Measurements from ENCODE around the gene LILRA6.
"Not testable (repeated sequence)": the region's sequence is repeated elsewhere in the genome, so short reads cannot be mapped to it uniquely, and the experiment has no call there.

The LILRA6 gene

DNA sequence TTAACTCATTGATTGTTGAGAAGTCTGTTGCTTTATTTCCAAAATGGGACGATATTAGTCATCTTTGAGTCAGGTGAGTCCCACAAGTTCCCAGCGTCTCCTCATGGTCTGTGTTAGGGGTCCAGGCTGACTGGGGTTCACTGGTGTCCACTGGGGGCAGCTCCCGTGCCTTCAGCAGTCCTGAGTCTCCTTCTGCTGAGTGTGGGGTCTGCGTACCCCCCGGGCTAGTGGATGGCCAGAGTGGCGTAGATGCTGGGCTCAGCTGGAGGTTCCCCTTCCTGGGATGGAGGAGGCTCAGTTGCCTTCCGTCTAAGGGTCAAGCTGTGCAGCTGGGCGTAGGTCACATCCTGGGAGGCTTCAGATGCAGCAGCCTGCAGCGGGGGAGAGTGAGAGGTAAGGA is 25.7 kb downstream of the LILRA6 start:
- in situ Hi-C loops (cut with HindIII; ENCODE audit: low pct_ligation_motif_present, low pct_unique_long_range_greater_than_20kb, low sequenced_read_pairs) = no loop called here
- DNase-seq = no peak

DNA sequence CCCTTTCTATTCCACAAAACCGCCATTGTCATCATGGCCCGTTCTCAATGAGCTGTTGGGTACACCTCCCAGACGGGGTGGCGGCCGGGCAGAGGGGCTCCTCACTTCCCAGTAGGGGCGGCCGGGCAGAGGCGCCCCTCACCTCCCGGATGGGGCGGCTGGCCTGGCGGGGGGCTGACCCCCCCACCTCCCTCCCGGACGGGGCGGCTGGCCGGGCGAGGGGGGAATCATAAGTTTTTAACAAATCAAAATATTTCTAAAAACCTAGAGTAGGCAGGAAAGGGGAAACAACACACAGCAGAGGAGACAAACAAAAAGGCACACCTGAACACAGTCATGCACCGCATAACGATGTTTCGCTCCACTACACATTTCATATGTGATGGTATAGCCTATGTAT is 27.9 kb downstream of the LILRA6 start:
- DNase-seq; in situ Hi-C loops (cut with HindIII; ENCODE audit: low pct_ligation_motif_present, low pct_unique_long_range_greater_than_20kb, low sequenced_read_pairs): not testable (repeated sequence)

DNA sequence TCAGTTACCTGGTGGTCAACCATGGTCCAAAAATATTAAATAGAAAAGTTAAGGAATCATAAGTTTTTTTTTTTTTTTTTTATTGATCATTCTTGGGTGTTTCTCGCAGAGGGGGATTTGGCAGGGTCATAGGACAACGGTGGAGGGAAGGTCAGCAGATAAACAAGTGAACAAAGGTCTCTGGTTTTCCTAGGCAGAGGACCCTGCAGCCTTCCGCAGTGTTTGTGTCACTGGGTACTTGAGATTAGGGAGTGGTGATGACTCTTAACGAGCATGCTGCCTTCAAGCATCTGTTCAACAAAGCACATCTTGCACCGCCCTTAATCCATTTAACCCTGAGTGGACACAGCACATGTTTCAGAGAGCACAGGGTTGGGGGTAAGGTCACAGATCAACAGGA is 28.4 kb downstream of the LILRA6 start:
- in situ Hi-C loops (cut with HindIII; ENCODE audit: low pct_ligation_motif_present, low pct_unique_long_range_greater_than_20kb, low sequenced_read_pairs) = not testable (repeated sequence)

GRCh38 chr19:54211235-54211634 is 31.4 kb downstream of the LILRA6 start:
- no peak for DNase-seq
- in situ Hi-C loops (cut with HindIII; ENCODE audit: low pct_ligation_motif_present, low pct_unique_long_range_greater_than_20kb, low sequenced_read_pairs) = no loop called here

More for the DNA sequence above, 28.4 kb downstream of the LILRA6 start:
- not testable (repeated sequence) for DNase-seq

DNA sequence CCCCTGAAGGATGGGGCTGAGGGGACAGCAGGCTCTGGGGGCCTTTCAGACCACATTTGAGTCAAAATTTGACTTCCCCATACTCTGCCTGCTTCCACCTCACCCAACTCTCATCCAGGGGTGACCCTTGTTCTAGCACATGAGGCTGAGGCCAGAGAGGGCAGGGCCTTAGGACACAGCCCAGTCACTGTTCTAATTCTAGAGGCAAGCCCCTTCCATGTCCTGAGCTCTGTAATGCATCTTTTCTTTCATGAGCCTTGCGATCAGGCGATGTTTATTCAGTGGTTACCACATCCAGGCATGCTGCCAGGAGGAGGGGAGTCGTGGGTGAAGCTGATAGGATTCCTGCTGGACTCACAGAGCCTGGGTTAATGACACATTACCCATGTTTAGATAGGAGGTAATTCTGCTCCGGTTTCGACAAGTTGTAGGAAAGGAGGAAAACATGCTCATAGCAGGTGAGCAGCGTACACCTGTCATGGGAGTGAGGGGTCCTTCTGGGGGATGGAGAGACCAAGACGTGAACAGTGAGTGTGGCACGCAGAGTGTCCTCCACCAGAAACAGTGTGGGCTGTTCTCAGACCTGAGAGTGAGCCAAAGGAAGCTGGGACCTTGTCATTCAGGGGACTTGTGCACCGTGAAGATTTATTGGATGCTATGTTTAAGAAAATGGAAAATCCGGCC is 32.6 kb downstream of the LILRA6 start:
- in situ Hi-C loops (cut with HindIII; ENCODE audit: low pct_ligation_motif_present, low pct_unique_long_range_greater_than_20kb, low sequenced_read_pairs) = no loop called here
- DNase-seq = peak; percentile 97

- DNase-seq = peak; percentile 28
- in situ Hi-C loops (cut with HindIII; ENCODE audit: low pct_ligation_motif_present, low pct_unique_long_range_greater_than_20kb, low sequenced_read_pairs) = no loop called here
Measured at GRCh38 chr19:54209058-54209810, 33.4 kb downstream of the LILRA6 start.

DNA sequence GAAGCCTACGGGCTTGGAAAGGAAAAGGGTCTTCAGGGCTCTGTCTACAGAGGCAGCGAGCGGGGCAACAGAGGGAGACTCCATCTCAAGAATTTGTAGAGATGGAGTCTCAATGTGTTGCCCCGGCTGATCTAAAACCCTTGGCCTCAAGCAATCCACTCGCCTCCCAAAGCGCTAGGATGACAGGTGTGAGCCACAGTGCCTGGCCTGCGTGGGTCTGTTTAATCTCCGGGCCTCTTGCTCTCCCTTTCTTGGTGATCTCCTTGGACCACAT is 33.9 kb downstream of the LILRA6 start:
- DNase-seq = no peak
- in situ Hi-C loops (cut with HindIII; ENCODE audit: low pct_ligation_motif_present, low pct_unique_long_range_greater_than_20kb, low sequenced_read_pairs) = no loop called here

- in situ Hi-C loops (cut with HindIII; ENCODE audit: low pct_ligation_motif_present, low pct_unique_long_range_greater_than_20kb, low sequenced_read_pairs) = no loop called here
Measured at GRCh38 chr19:54207983-54208783, 34.4 kb downstream of the LILRA6 start.

DNA sequence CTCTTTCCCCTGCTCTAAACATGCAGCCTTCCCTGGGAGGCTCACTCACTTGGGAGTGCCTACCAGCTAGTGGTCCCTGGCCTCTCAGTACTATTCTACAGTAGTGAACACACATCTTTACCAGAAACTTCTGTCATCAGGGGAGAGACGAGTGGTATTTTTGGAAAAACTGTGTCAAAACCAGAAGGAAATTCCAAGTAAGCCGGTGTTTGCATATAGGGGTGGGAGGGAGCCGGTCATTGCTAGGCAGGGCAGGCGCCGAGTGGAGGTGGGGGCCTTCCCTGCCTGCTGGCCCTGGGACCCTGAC is 35.0 kb downstream of the LILRA6 start:
- in situ Hi-C loops (cut with HindIII; ENCODE audit: low pct_ligation_motif_present, low pct_unique_long_range_greater_than_20kb, low sequenced_read_pairs) = no loop called here
- DNase-seq = no peak

More at GRCh38 chr19:54207983-54208783, 34.4 kb downstream of the LILRA6 start:
- no peak for DNase-seq

DNA sequence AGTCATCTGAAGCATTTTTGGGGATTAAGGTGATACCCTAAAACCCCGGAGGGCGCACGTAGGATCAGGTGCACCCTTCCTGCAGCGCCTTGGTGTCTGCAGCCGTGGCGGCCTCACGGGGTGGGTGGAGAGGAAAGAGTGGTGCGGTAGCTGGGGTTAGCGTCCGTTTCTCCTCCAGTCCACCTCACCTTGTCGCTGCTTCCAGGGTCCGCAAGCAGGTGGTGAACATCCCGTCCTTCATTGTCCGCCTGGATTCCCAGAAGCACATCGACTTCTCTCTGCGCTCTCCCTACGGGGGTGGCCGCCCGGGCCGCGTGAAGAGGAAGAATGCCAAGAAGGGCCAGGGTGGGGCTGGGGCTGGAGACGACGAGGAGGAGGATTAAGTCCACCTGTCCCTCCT is 35.4 kb downstream of the LILRA6 start:
- in situ Hi-C loops (cut with HindIII; ENCODE audit: low pct_ligation_motif_present, low pct_unique_long_range_greater_than_20kb, low sequenced_read_pairs) = not testable (repeated sequence)

DNA sequence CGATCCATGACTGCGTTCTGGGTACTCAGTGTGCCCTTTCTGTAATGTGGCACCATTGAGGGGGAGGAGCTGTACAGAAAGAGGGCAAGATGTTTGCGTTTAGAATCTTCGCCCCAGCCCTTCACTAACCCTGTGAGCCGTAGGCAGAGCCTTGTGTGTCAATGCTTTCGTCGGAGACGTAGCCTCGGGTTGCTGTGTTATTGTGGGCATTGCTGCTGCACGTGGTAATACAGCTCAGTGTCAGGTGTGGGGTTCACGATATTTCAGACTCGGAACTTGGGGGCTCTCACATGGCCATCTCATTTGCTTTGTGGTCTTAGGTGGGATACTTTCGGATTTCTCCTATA is 35.8 kb downstream of the LILRA6 start:
- DNase-seq = no peak
- in situ Hi-C loops (cut with HindIII; ENCODE audit: low pct_ligation_motif_present, low pct_unique_long_range_greater_than_20kb, low sequenced_read_pairs) = no loop called here

More for the DNA sequence above, 35.4 kb downstream of the LILRA6 start:
- not testable (repeated sequence) for DNase-seq

- in situ Hi-C loops (cut with HindIII; ENCODE audit: low pct_ligation_motif_present, low pct_unique_long_range_greater_than_20kb, low sequenced_read_pairs) = no loop called here
- DNase-seq = no peak
Measured at GRCh38 chr19:54206030-54206830, 36.4 kb downstream of the LILRA6 start.

GRCh38 chr19:54204767-54205468 is 37.7 kb downstream of the LILRA6 start:
- in situ Hi-C loops (cut with HindIII; ENCODE audit: low pct_ligation_motif_present, low pct_unique_long_range_greater_than_20kb, low sequenced_read_pairs) = no loop called here
- DNase-seq = no peak

DNA sequence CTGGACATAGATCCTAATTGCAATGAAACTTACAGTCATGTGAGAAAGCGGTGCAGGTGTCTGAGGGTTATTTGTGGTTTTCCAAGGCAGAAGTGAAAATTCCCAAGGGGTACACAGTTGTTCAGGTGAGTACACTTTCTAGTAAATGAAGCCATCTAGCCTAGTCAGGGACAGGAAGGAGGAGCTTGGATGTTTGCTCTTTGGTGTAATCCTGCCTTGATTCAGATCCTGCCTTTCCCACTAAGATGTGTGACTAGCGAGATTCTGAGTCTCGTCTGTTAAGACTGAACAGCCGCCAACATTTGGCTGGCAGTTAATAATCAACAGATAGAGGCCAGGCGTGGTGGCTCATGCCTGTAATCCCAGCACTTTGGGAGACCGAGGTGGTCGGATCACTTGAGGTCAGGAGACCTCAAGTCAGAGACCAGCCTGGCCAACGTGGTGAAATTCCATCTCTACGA is 39.4 kb downstream of the LILRA6 start:
- in situ Hi-C loops (cut with HindIII; ENCODE audit: low pct_ligation_motif_present, low pct_unique_long_range_greater_than_20kb, low sequenced_read_pairs) = no loop called here
- peak; percentile 76 for DNase-seq

DNA sequence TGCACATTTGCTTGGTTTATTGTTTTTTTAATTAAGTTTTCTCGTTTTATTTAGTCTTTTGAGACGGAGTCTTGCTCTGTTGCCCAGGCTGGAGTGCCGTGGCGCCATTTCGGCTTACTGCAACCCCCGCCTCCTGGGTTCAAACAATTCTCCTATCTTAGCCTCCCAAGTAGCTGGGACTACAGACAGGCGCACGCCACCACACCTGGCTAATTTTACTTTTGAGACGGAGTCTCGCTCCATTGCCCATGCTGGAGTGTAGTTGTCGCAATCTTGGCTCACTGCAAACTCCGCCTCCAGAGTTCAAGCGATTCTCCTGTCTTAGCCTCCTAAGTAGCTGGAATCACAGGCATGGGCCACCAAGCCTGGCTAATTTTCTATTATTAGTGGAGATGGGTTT is 40.6 kb downstream of the LILRA6 start:
- no peak for DNase-seq
- in situ Hi-C loops (cut with HindIII; ENCODE audit: low pct_ligation_motif_present, low pct_unique_long_range_greater_than_20kb, low sequenced_read_pairs) = no loop called here

GRCh38 chr19:54201172-54201701 is 41.4 kb downstream of the LILRA6 start:
- DNase-seq = no peak
- in situ Hi-C loops (cut with HindIII; ENCODE audit: low pct_ligation_motif_present, low pct_unique_long_range_greater_than_20kb, low sequenced_read_pairs) = no loop called here

DNA sequence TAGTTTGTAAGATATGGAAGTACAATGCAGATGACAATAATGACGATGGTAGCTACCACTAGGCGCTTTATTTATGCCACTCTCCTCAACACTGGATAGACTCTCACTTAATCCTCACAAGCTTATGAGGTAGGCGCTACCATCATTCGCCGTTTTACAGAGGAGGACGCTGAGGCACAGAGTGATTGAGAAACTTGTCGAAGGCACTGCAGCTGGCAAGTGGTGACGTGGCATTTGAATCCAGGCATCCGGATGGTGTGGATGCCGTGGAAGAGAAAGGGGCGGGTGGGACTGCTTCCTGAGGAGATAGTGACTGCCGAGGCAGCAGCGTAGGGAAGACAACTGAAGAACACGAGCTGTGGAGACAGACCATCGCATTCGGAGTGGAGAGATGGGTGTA is 43.2 kb downstream of the LILRA6 start:
- in situ Hi-C loops (cut with HindIII; ENCODE audit: low pct_ligation_motif_present, low pct_unique_long_range_greater_than_20kb, low sequenced_read_pairs) = no loop called here
- DNase-seq = no peak

DNA sequence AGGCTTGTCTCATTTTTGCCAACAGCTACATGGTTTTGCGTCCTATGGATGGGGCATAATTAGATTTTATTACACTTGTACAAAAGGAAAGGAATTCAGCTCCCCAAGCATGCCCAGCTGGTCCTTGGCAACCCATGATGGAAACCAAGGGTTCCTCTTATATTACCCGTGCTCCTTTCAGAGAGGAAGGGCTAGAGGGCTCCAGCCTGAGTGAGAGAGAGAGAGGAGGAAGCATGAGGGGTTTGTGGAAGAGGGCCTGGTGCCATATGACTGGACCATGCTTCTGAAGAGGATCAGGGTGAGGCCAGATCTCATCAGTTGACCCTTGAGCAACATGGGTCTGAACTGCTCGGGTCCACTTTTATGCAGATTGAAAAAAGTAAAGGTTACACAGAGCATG is 45.5 kb downstream of the LILRA6 start:
- in situ Hi-C loops (cut with HindIII; ENCODE audit: low pct_ligation_motif_present, low pct_unique_long_range_greater_than_20kb, low sequenced_read_pairs) = no loop called here
- no peak for DNase-seq
